ENCODE measurements around the gene GPC5.

DNA sequence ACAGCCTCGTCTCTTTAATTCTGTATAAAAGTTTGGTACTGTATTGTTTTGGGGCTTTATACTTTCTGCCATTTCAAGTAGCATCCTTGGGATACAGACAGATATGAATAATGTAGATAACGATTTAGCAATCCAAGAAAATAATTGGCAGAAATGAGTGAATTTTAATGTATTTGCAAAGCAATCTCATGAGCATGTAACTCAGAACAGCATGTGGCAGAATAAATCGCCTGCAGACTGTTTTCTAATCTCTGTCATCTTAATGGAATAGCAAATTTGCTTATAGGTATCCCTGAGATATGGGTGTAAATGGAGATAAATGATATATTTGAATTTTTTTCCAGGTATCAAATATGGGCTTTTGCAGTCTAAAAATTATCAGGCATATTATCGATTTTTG is 166.0 kb downstream of the GPC5 start:
- TF ChIP-seq FOXP2 (optimal IDR thresholded peaks at IDR 0.05; ENCODE audit: borderline replicate concordance, extremely low read depth, extremely low read length, insufficient read depth) (no peak), REST (IDR thresholded peaks at IDR 0.05; ENCODE audit: insufficient read depth in 1 of 2, low read depth in 2 of 2, low read length in 2 of 2) (no peak)

All from PFSK-1 (cell line).